HT1080 (cell line): ENCODE results near the gene CD300LD. TPM values are rescaled to one million over a fixed set of nuclear protein-coding genes. Genes with fewer than 3 reads are reported as not detected.

Source experiments
- DNase-seq: peaks from one replicate; pipeline ENCODE4 v3.0.0-alpha.2; 2015; ENCODE audit warnings: low read depth
- total RNA-seq: library from RNA; depleted of rRNA; stranded (reverse); fragments of >200 nt; shearing (Covaris generic); gene quantifications from 2 replicates; pipeline ENCODE4 v1.2.3, GENCODE V29; 2014; rRNA removed

Gene CD300LD
- total RNA-seq, 1 experiment from 2014 or later: not detected

DNA sequence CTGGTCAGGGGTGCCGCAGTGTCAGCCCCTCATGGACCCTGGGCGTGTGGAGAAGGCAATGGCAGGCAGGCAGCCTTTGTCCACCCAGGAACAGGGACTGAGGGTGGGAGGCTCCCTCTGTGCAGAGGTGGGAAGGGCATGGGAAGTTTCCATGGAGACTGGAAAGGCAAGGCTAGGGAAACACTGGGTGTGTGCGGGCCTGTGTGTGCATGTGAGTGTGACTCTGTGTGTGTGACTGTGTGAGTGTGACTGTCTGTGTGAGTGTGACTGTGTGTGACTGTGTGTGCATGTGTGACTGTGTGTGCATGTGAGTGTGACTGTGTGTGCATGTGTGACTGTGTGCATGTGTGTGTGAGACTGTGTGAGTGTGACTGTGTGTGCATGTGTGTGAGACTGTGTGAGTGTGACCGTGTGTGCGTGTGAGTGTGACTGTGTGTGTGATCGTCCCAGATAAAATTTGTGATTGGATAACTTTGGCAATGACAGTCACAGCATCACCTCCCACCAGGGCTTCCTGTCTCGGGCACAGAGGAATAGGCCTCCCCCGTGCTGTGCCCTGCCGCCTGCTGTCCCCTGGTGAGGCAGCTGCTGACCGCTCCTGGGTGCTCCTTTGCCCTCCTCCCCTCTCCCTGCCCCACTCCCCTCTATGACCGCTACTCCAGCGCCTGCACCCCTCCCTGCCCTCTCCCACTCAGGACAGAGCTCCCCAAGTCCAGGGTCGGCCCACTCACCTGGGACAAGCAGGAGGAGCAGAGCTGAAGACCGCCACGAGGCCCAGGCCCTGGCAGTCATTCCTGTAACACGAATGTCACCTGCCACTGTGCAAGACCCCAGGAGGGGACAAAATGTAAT is 46.9 kb downstream of the CD300LD start:
- no peak for DNase-seq

DNA sequence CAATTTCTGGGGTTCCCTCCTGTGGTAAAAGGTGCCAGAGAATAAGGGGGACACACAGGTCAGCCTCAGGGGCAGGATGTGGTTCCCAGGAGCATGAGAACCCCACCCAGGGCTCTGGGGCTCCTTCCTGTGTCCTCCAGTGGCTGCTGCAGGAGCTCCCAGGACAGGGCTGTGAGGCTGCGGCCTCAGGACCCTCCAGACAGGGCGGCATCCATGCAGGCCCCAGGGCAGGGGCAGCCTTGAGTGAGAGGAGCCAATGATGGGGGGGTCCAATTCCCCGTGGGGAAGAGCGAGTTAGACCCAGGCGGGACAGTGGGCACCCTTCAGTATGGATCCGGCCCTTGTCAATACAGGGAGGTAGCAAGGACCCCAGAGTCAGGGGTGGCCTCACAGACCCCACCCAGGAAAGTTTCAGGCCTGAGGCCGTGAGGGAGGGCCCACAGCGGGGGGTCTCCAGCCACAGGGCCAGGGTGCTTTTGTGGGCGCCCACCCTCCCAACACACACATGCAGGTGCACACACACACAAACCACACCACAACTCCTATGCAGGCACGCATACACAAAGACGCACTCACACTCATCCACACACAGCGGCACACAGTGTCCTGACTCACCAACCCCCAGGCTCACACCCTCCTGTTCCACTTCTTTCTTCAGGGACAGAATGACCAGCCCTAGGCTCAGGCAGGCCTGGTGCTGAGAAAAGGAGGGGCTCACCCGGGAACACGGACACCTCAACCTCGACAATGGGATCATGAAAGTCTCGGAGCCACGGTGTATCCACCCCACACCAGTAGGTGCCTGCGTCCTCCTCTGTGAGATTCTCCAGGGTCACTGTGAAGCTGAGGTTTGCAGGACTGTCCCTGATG is 48.0 kb downstream of the CD300LD start:
- DNase-seq: no peak

DNA sequence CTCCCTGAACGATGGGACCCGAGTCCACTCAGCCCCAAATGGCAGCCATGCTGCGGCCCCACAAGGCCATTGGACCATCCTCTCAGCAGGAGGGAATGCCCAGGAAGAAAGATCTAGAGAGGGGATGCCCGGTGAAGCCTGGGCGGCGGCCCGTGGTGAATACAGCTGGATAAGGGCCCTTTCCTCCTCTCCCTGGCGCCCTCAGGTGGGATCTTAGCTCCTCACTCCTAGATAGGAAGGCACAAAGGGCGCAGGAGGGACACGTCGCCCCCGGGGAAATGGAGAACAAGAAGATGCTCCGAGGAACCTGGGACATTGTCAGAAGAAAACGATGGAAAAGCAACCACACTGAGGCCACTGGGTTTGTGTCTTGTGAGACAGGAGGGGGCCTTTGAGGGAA is 48.7 kb downstream of the CD300LD start:
- DNase-seq: no peak

DNA sequence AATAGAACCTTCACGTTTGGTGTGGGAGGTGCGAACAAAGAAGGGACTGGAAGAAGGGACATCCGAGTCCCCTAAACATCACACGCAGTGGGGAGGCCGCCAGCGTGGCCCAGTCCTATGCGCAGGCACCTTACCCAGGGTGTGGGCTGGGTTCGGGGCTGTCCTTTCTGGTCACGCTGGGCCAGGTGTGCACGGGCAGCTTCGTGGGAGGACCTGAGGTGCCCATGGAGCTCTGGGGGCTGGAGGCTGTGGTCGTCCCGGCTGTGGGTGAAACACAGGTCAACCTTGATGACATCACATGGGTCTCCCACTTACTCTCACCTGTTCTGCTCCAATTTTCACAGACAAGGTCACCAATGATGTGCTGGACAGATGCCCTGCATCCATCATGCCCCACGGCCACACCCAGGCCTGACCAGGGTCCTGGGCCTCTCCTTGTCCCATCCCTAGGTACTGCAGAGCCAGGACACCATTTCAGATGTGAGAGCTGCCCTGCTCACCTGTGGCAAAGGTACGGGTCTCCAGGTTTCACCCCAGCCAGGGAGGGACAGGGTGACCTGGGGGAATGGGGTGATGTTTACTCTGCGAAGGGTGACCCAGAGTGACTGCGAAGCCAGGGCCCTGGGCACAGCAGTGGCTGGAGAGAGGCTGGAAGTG is 49.2 kb downstream of the CD300LD start:
- no peak for DNase-seq

DNA sequence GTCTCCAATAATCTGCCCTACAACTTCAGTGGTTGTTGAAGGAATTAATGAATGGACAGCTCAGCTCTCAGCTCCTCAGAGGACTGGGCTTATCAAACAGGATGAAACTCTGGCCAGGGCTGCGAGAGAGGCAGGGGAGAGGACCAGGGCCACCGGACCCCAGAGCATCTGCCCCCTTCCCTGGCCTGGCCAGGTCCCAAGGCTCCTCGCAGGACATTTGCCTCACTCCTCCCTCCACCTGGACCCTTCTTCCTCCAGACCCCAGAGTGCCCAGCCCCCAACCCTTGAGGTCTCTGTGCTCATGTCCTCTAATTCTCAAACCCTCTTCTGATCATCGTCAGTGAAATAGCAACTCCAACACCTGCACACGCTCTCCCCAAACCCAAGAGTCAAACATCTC is 49.9 kb downstream of the CD300LD start:
- no peak for DNase-seq

DNA sequence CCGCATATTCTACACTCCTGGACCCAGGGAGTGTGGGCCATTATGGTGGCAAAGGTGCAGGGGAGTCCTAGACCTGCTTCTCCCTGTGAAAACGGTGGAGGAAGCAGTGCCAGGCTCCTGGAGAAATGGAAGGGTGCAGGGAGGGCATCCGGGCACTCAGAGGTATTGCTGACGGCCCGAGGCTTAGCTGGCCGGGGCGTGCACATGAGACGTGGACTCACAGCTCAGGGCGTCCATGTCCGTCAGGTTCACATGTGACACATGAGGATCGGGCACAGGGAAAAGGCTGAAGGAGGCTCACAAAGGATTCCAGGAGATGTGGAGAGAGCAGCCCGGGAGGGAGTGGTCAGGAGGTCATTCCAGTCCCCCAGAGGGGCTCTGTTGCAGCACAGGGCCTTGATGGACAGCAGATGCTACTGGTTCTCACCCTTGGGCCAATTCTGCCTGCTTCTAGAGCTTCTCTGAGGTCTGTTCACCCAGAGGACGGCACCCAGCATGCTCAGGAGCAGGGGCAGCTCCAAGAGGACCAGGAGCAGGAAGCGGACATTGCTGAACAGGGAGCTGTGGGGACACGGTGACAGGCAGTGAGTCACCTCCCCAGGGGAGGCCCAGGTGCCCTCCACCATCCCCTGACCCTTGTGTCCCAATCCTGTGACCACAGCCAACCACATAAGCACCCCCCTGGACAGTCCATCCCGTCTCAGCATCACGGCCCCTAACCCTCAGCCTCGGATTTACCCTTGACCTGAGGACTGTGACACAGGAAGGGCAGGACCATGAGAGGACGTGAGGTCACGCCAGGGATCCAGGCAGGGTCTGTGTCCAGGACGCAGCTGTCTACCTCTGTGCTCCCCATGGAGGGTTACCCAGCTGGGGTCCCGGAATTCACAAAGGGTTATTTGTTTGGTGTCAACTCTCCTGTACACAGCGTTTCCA is 50.6 kb downstream of the CD300LD start:
- DNase-seq: no peak

DNA sequence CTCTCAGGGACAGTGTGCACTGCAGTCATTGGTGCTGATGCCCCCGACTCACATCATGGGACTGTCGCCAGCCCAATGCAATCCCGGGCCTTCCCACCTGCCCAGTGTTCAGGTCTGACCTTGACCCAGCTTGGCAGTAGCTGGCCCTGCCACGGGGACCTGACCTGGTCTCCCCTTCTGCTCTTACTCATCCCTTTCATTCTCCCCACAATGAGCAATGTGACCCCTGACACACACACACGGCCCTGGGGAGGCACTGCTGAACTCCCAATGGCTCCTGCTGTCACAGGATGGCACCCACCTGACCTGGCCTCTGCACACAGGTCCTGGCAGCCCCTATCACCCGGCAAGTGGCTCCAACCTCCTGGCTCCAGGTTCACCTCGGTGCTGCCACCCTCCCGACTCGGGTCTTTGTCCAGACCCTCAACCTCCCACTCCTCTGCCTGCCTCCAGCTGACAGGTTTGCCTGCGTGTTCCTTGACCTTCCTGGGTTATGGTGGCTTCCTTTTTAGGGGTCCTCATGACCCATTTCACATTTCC is 52.7 kb downstream of the CD300LD start:
- DNase-seq: no peak

DNA sequence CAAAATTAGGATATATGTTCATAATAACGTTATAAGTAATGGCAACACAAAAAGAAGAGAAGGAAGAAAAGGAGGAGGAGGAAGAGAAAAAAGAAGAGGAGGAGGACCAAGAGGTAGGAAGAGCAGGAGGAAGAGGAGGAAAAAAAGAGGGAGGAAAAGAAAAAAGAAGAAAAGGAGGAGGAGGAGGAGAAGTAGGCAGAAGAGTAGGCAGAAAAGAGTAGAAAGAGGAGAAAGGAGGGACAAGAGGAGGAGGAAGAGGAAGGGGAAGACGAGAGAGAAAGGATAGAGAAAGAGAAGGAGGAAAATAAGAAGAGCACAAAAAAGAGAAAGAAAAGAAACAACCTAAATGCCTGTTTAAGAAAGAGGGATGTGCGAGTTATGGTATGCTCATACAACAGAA is 55.2 kb downstream of the CD300LD start:
- no peak for DNase-seq

DNA sequence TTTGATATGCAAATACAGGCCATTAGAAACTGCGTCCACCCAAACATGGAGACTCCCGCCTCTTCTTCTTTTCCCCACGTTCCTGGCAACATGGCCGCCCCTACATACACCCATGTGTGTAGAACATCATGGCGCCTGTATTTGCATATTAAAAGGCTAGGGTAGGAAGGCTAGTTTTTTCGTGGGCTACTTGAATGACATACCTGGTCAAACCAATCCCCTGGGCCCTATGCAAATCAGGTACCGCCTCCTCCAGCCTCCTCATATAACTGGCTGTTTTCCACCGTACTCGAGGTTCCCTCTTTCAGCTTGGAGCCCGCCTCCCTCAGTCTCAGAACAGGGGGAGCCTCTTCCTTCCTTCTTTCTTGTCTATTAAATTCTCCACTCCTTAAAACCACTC is 60.0 kb downstream of the CD300LD start:
- DNase-seq: peak; percentile 13

DNA sequence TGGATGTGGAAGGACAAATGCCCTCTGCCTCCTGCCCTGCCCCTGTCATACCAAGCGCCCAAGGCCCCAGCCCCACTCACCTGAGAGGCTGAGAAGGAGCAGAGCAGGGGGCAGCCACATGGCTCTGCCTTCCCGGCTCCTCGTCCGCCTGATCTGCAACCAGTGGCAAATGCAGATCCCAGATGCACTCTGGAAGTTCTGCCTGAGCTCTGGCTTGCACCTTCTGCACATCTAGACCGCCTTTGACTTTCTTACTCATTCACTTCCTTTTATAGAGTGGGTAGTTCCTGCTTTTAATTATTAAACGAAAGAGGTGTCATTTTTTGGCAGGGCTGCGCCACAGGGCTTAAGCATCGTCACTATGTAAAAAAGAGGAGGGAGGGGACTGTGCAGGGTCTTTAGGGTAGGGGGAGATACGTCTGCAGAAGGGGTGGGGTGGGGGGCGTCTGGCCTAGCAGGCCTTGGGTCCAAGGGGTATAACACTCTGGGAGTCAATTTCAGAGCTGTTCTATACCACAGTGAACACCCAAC is 60.8 kb downstream of the CD300LD start, which contains the start of gene CD300LB:
Gene CD300LB (minus strand): TSS at position 245 of the 531 bp plus-strand sequence. CDS start 125 bp downstream, at position 120.
- no peak for DNase-seq

DNA sequence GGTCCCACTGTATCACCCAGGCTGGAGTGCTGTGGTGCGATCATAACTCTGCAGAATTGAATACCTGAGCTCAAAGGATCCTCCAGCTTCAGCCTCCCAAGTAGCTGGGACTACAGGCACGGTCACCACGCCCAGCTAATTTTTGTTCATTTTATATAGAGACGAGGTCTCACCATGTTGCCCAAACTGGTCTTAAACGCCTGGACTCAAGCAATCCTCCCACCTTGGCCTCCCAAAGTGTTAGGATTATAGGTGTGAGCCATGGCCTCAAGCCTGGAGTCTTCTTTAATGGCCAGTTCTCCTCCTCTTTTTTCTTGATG is 61.3 kb downstream of the CD300LD start:
- no peak for DNase-seq

Other genes starting within 250 kb of the CD300LD start
- not detected in 2 replicates for gene BTBD17, start 230.4 kb downstream of the CD300LD start, total RNA-seq
- not detected in 2 replicates for gene GPR142, start 224.8 kb downstream of the CD300LD start, total RNA-seq
- gene GPRC5C, start 160.2 kb downstream of the CD300LD start, total RNA-seq: not detected in 2 replicates
- gene CD300A, start 125.6 kb downstream of the CD300LD start, total RNA-seq: not detected in 2 replicates
- gene CD300LB, start 60.8 kb downstream of the CD300LD start, total RNA-seq: not detected in 2 replicates
- gene CD300C, start 46.2 kb downstream of the CD300LD start, total RNA-seq: 0.17 and 0.90 TPM in 2 replicates
- gene CD300H, start 24.8 kb downstream of the CD300LD start, total RNA-seq: not detected in 2 replicates
- gene CD300E, start 31.5 kb upstream of the CD300LD start, total RNA-seq: not detected in 2 replicates
- gene CD300LF, start 120.6 kb upstream of the CD300LD start, total RNA-seq: not detected in 2 replicates
- gene RAB37, start 145.0 kb upstream of the CD300LD start, total RNA-seq: 0.11 and 0.20 TPM in 2 replicates
- 32.8 and 41.8 TPM in 2 replicates for gene NHERF1, start 156.3 kb upstream of the CD300LD start, total RNA-seq
- gene NAT9, start 184.1 kb upstream of the CD300LD start, total RNA-seq: 21.9 and 32.6 TPM in 2 replicates